OCI-LY7 (cell line): ENCODE results near the gene CD177.

Source experiments
- EZH2phosphoT487 ChIP-seq: fragments of 200-600 bp; sonication (generic); IDR thresholded peaks from 2 replicates; pipeline ENCODE4 v1.6.1; 2018; ENCODE audit warnings: low read depth, borderline replicate concordance, mild to moderate bottlenecking, mixed run types, antibody characterized with exemption, low read length, moderate library complexity, mixed read lengths
- TF ChIP-seq, protein P1 (sequence below): fragments of 200-600 bp; sonication (generic); conservative IDR thresholded peaks from 2 replicates; pipeline ENCODE4 v1.5.1; 2014; ENCODE audit warnings: mild to moderate bottlenecking, antibody characterized with exemption, low read length, moderate library complexity, mixed read lengths

DNA sequence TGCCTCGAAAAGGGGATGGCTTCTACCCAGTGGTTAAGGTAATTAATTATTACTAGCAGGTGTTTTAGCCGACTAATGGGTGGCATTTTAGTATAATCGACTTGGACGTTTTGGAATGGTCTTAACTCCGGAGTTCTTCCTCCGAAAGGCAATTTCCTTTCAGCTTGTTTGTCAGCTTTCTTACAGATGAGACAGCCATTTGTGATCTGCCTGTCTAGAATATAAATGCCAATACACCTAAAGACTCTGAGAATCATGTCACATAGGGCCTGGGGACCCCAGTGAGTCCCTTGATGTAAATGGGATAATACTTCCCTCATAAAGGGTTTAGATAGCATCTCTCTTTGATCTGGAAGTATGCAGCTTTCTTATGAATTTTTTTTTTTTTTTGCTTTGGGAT, 42.2 kb upstream of the CD177 start:
- TF ChIP-seq, protein P1, sequence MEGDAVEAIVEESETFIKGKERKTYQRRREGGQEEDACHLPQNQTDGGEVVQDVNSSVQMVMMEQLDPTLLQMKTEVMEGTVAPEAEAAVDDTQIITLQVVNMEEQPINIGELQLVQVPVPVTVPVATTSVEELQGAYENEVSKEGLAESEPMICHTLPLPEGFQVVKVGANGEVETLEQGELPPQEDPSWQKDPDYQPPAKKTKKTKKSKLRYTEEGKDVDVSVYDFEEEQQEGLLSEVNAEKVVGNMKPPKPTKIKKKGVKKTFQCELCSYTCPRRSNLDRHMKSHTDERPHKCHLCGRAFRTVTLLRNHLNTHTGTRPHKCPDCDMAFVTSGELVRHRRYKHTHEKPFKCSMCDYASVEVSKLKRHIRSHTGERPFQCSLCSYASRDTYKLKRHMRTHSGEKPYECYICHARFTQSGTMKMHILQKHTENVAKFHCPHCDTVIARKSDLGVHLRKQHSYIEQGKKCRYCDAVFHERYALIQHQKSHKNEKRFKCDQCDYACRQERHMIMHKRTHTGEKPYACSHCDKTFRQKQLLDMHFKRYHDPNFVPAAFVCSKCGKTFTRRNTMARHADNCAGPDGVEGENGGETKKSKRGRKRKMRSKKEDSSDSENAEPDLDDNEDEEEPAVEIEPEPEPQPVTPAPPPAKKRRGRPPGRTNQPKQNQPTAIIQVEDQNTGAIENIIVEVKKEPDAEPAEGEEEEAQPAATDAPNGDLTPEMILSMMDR, result no peak
- TF ChIP-seq EZH2phosphoT487, result no peak
